HCT116 (cell line): Measurements from ENCODE around the gene NDUFAF7. TPM values are rescaled to one million over a fixed set of nuclear protein-coding genes. Genes with fewer than 3 reads are reported as not detected.

ENCODE experiments used
- ATAC-seq: fragments of 200-7000 bp; cut with Tn5 transposase; 2 replicates; pipeline ENCODE4 v1.9.1; 2020; ENCODE audit warnings: mild to moderate bottlenecking, moderate library complexity
- BruUV-seq: library from RNA; stranded (reverse); fragments of 400-500 nt; replicated peaks from 2 replicates; lab custom pipeline; 2021; lab: Mats Ljungman, UMichigan
- CTCF ChIA-PET: fragments of 300-600 bp; sonication (Branson Sonifier 250); formaldehyde crosslinking; loops from one replicate; lab custom pipeline; 2021; ENCODE audit warnings: antibody characterized with exemption; lab: Charles Lee
- POLR2A ChIA-PET: fragments of 300-600, 350-600 bp; sonication (Branson Sonifier 250); formaldehyde crosslinking; loops from one replicate; lab custom pipeline; 2021; ENCODE audit warnings: antibody characterized with exemption; lab: Charles Lee
- RAD21 ChIA-PET, 2 experiments: fragments of 300-600 bp; sonication (Branson Sonifier 250); formaldehyde crosslinking; loops; one replicate each; lab custom pipeline; 2023; ENCODE audit warnings: low total read pairs in 2 of 2; ENCODE audit not compliant: uncharacterized antibody in 2 of 2, unreplicated experiment in 2 of 2, low non-redundant PET in 1 of 2; lab: Charles Lee
- DNase-seq: peaks from one replicate; pipeline ENCODE4 v3.0.0-alpha.2; 2010; ENCODE audit warnings: low read depth, low spot score
- H2AFZ ChIP-seq: fragments of 200-600 bp; shearing (Covaris generic), sonication (generic); 2 replicates; pipeline ENCODE4 v1.6.1; 2017; ENCODE audit warnings: low read depth, mixed run types, mixed read lengths, antibody characterized with exemption, low read length; ENCODE audit not compliant: poor library complexity, severe bottlenecking
- H3K27ac ChIP-seq: 2 replicates; pipeline ENCODE4 v1.5.1; 2012; ENCODE audit warnings: low read depth, low read length
- H3K27me3 ChIP-seq: fragments of 200-600 bp; sonication (generic); 2 replicates; pipeline ENCODE4 v1.6.1; 2016; ENCODE audit warnings: mixed run types, low read length, mixed read lengths; ENCODE audit not compliant: insufficient read depth
- H3K36me3 ChIP-seq, 2 experiments: fragments of 200-500 bp in 1 of 2; fragments of 200-600 bp in 1 of 2; sonication (Bioruptor generic) in 1 of 2; sonication (generic) in 1 of 2; 2 replicates each; pipeline versions ENCODE4 v1.5.1 to v1.6.1; 2014 to 2016; ENCODE audit warnings: low read length in 2 of 2, inconsistent platforms in 1 of 2, mixed read lengths in 1 of 2, mixed run types in 1 of 2; ENCODE audit not compliant: insufficient read depth in 2 of 2, control insufficient read depth in 1 of 2
- H3K4me1 ChIP-seq, 2 experiments: fragments of 200-600 bp in 1 of 2; sonication (generic) in 1 of 2; 2 replicates each; pipeline versions ENCODE4 v1.5.1 to v1.6.1; 2012 to 2017; ENCODE audit warnings: low read length in 2 of 2, inconsistent platforms in 1 of 2, mild to moderate bottlenecking in 1 of 2, mixed read lengths in 1 of 2, mixed run types in 1 of 2, moderate library complexity in 1 of 2; ENCODE audit not compliant: insufficient read depth in 2 of 2, control insufficient read depth in 1 of 2
- H3K4me2 ChIP-seq: fragments of 200-600 bp; sonication (generic); 2 replicates; pipeline ENCODE4 v1.6.1; 2017; ENCODE audit warnings: mixed run types, low read length, mixed read lengths
- H3K4me3 ChIP-seq, 2 experiments: fragments of 200-600 bp in 1 of 2; sonication (generic) in 1 of 2; replicated peaks in 1 of 2; 2 replicates each; pipeline ENCODE4 v1.5.1; 2011 to 2016; ENCODE audit warnings: low read length in 2 of 2, control low read depth in 1 of 2, low read depth in 1 of 2, mild to moderate bottlenecking in 1 of 2, mixed read lengths in 1 of 2, mixed run types in 1 of 2
- H3K79me2 ChIP-seq: fragments of 200-600 bp; sonication (generic); 2 replicates; pipeline ENCODE4 v1.6.1; 2017; ENCODE audit warnings: mild to moderate bottlenecking, mixed run types, low read length, moderate library complexity, mixed read lengths; ENCODE audit not compliant: insufficient read depth
- H3K9ac ChIP-seq: fragments of 200-600 bp; sonication (generic); 2 replicates; pipeline ENCODE4 v1.6.1; 2016; ENCODE audit warnings: low read length, mixed read lengths
- H3K9me2 ChIP-seq: fragments of 200-600 bp; sonication (generic), shearing (Covaris generic); 2 replicates; pipeline ENCODE4 v1.6.1; 2017; ENCODE audit warnings: mixed run types, mild to moderate bottlenecking, moderate library complexity; ENCODE audit not compliant: insufficient read depth
- H3K9me3 ChIP-seq, 2 experiments: fragments of 200-500 bp in 1 of 2; fragments of 200-600 bp in 1 of 2; sonication (Bioruptor generic) in 1 of 2; sonication (generic) in 1 of 2; 2 replicates each; pipeline ENCODE4 v1.6.1; 2014 to 2017; ENCODE audit warnings: low read length in 2 of 2, mixed read lengths in 2 of 2, inconsistent platforms in 1 of 2, low read depth in 1 of 2, mild to moderate bottlenecking in 1 of 2, mixed run types in 1 of 2, moderate library complexity in 1 of 2; ENCODE audit not compliant: control insufficient read depth in 1 of 2, insufficient read depth in 1 of 2
- H4K20me1 ChIP-seq: fragments of 200-600 bp; sonication (generic), shearing (Covaris generic); 2 replicates; pipeline ENCODE4 v1.6.1; 2017; ENCODE audit warnings: mixed run types, mild to moderate bottlenecking, moderate library complexity; ENCODE audit not compliant: insufficient read depth
- EZH2phosphoT487 ChIP-seq: fragments of 200-600 bp; IDR thresholded peaks from 2 replicates; pipeline ENCODE4 v1.6.1; 2018; ENCODE audit warnings: antibody characterized with exemption, borderline replicate concordance
- JUND ChIP-seq: IDR thresholded peaks from 2 replicates; pipeline ENCODE4 v1.6.1; 2012
- POLR2A ChIP-seq: IDR thresholded peaks from 2 replicates; pipeline ENCODE4 v1.7.0; 2011; ENCODE audit warnings: borderline replicate concordance; ENCODE audit not compliant: insufficient read depth, insufficient read length; ENCODE audit errors: extremely low read depth
- intact Hi-C: fragments of 100-400 bp; cut with micrococcal nuclease; formaldehyde crosslinking; loops from 2 replicates; pipeline ENCODE4 v1.10.0; 2022
- total RNA-seq: library from RNA; stranded (reverse); gene quantifications from one replicate; pipeline ENCODE4 v1.2.1, GENCODE V29; 2021; ENCODE audit not compliant: unreplicated experiment
- TF ChIP-seq, protein P1 (sequence below): IDR thresholded peaks from 2 replicates; pipeline ENCODE4 v1.6.1; 2012
- TF ChIP-seq, protein P2 (sequence below): IDR thresholded peaks from 2 replicates; pipeline ENCODE4 v1.6.1; 2012; ENCODE audit warnings: low read depth
- TF ChIP-seq, protein P3 (sequence below): IDR thresholded peaks from 2 replicates; pipeline ENCODE4 v1.6.1; 2012

NDUFAF7 gene
- total RNA-seq, 1 experiment from 2014 or later: 21.6 TPM

DNA sequence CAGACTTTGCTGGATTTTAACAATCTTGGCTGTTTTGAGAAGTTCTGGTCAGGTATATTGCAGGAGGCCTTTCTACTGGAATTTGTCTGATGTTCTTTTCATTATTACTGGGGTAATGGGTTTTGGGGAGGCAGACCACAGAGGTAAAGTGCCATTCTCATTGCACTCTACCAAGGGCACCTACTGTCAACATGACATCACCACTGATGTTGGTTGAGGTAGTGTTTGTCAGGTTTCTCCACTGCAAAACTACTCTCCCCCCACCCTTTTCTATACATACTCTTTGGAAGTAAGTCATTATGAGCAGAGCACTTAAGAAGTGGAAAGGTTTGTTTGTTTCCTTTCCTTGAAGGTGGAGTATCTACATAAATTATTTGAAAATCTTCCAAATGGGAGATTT is 66.2 kb downstream of the NDUFAF7 start:
- TF ChIP-seq, protein P1, sequence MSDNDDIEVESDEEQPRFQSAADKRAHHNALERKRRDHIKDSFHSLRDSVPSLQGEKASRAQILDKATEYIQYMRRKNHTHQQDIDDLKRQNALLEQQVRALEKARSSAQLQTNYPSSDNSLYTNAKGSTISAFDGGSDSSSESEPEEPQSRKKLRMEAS: no peak
- TF ChIP-seq, protein P2, sequence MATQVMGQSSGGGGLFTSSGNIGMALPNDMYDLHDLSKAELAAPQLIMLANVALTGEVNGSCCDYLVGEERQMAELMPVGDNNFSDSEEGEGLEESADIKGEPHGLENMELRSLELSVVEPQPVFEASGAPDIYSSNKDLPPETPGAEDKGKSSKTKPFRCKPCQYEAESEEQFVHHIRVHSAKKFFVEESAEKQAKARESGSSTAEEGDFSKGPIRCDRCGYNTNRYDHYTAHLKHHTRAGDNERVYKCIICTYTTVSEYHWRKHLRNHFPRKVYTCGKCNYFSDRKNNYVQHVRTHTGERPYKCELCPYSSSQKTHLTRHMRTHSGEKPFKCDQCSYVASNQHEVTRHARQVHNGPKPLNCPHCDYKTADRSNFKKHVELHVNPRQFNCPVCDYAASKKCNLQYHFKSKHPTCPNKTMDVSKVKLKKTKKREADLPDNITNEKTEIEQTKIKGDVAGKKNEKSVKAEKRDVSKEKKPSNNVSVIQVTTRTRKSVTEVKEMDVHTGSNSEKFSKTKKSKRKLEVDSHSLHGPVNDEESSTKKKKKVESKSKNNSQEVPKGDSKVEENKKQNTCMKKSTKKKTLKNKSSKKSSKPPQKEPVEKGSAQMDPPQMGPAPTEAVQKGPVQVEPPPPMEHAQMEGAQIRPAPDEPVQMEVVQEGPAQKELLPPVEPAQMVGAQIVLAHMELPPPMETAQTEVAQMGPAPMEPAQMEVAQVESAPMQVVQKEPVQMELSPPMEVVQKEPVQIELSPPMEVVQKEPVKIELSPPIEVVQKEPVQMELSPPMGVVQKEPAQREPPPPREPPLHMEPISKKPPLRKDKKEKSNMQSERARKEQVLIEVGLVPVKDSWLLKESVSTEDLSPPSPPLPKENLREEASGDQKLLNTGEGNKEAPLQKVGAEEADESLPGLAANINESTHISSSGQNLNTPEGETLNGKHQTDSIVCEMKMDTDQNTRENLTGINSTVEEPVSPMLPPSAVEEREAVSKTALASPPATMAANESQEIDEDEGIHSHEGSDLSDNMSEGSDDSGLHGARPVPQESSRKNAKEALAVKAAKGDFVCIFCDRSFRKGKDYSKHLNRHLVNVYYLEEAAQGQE: no peak
- TF ChIP-seq JUND (no peak), POLR2A (no peak), EZH2phosphoT487 (no peak)
- TF ChIP-seq, protein P3, sequence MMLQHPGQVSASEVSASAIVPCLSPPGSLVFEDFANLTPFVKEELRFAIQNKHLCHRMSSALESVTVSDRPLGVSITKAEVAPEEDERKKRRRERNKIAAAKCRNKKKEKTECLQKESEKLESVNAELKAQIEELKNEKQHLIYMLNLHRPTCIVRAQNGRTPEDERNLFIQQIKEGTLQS: no peak
- Histone ChIP-seq H3K36me3 (no peaks in the 10 kb centered on the region), H3K4me2 (no peak overlapping the region), H4K20me1 (no peaks in the 10 kb centered on the region), H3K9me3 (no peaks in the 10 kb centered on the region), H3K27me3 (no peaks in the 10 kb centered on the region), H3K4me1 (peaks cover 0 to 13% of the 10 kb centered on the region in 2 experiments; a peak in 2 of 4 replicates), H2AFZ (no peak overlapping the region), H3K4me3 (no peak overlapping the region), H3K27ac (no peak overlapping the region), H3K9me2 (no peaks in the 10 kb centered on the region), H3K9ac (no peak overlapping the region), H3K79me2 (no peaks in the 10 kb centered on the region)
- ATAC-seq (no peak), DNase-seq (no peak)
- intact Hi-C loops: no loop called here
- no TSS peak for BruUV-seq
- RAD21 ChIA-PET: no interaction called here
- POLR2A ChIA-PET: no interaction called here
- CTCF ChIA-PET: no interaction called here

Other genes with a start within 250 kb of the NDUFAF7 start
- 10.6 TPM for gene HEATR5B, start 147.3 kb upstream of the NDUFAF7 start, total RNA-seq
- gene GPATCH11, start 147.1 kb upstream of the NDUFAF7 start, total RNA-seq: 5.5 TPM
- gene EIF2AK2, start 74.7 kb upstream of the NDUFAF7 start, total RNA-seq: 40.7 TPM
- gene SULT6B1, start 43.0 kb upstream of the NDUFAF7 start, total RNA-seq: not detected
- gene CEBPZOS, start 35.2 kb upstream of the NDUFAF7 start, total RNA-seq: 46.8 TPM
- gene CEBPZ, start 62 bp upstream of the NDUFAF7 start, total RNA-seq: 47.8 TPM
- 13.9 TPM for gene PRKD3, start 93.2 kb downstream of the NDUFAF7 start, total RNA-seq
- gene QPCT, start 113.0 kb downstream of the NDUFAF7 start, total RNA-seq: not detected